Progenitor cell of endocrine pancreas (in vitro differentiated cells): Measurements from ENCODE around the gene SPINK7. TPM values are rescaled to one million over a fixed set of nuclear protein-coding genes. Genes with fewer than 3 reads are reported as not detected.

Source experiments
- DNase-seq: peaks from one replicate; pipeline ENCODE4 v3.0.0; 2021; ENCODE audit warnings: low spot score; ENCODE audit not compliant: unreplicated experiment
- H3K27ac Mint-ChIP-seq: 2 replicates; pipeline ENCODE4 v1.8.0; 2021; ENCODE audit warnings: mild to moderate bottlenecking, moderate library complexity, mixed read lengths
- H3K27me3 Mint-ChIP-seq: 2 replicates; pipeline ENCODE4 v1.8.0; 2021; ENCODE audit warnings: mixed read lengths
- H3K36me3 Mint-ChIP-seq: 2 replicates; pipeline ENCODE4 v1.8.0; 2022; ENCODE audit warnings: mixed read lengths; ENCODE audit not compliant: insufficient read depth
- H3K4me1 Mint-ChIP-seq: 2 replicates; pipeline ENCODE4 v1.8.0; 2021; ENCODE audit warnings: low read depth, mixed read lengths
- H3K4me3 Mint-ChIP-seq: 2 replicates; pipeline ENCODE4 v1.8.0; 2021; ENCODE audit warnings: low read depth, mild to moderate bottlenecking, moderate library complexity, mixed read lengths
- H3K9me3 Mint-ChIP-seq: 2 replicates; pipeline ENCODE4 v1.8.0; 2021; ENCODE audit warnings: low read depth, mixed read lengths
- CTCF ChIP-seq: fragments of 200-600 bp; sonication (generic); IDR thresholded peaks from one replicate; pipeline ENCODE4 v1.5.0; 2021; ENCODE audit warnings: antibody characterized with exemption, mild to moderate bottlenecking; ENCODE audit not compliant: unreplicated experiment
- total RNA-seq: library from RNA; stranded (reverse); gene quantifications from 2 replicates; pipeline ENCODE4 v1.2.1, GENCODE V29; 2021

The SPINK7 gene
- total RNA-seq, 1 donor from 2014 or later, result not detected

- no peak for DNase-seq
- H3K4me1 Mint-ChIP-seq, result peaks cover 6% of the 10 kb centered on the region
- no peak overlapping the region for H3K27ac Mint-ChIP-seq
- no peak overlapping the region for H3K4me3 Mint-ChIP-seq
- H3K9me3 Mint-ChIP-seq, result no peaks in the 10 kb centered on the region
- H3K36me3 Mint-ChIP-seq, result no peaks in the 10 kb centered on the region
- H3K27me3 Mint-ChIP-seq, result no peaks in the 10 kb centered on the region
- TF ChIP-seq CTCF, result no peak
Observed at GRCh38 chr5:148347706-148348105, 35.5 kb downstream of the SPINK7 start.

- Mint-ChIP-seq H3K9me3 (no peaks in the 10 kb centered on the region), H3K27ac (no peak overlapping the region), H3K36me3 (no peaks in the 10 kb centered on the region), H3K4me3 (no peak overlapping the region), H3K4me1 (peaks cover 6% of the 10 kb centered on the region), H3K27me3 (no peaks in the 10 kb centered on the region)
- DNase-seq, result no peak
- no peak for TF ChIP-seq CTCF
Observed at GRCh38 chr5:148352696-148353095, 40.5 kb downstream of the SPINK7 start.

GRCh38 chr5:148353634-148354033 lies 41.4 kb downstream of the SPINK7 start:
- no peak overlapping the region for H3K4me3 Mint-ChIP-seq
- DNase-seq, result no peak
- no peak overlapping the region for H3K27ac Mint-ChIP-seq
- H3K36me3 Mint-ChIP-seq, result no peaks in the 10 kb centered on the region
- no peaks in the 10 kb centered on the region for H3K27me3 Mint-ChIP-seq
- H3K9me3 Mint-ChIP-seq, result no peaks in the 10 kb centered on the region
- TF ChIP-seq CTCF, result no peak
- H3K4me1 Mint-ChIP-seq, result peaks cover 6% of the 10 kb centered on the region

GRCh38 chr5:148364343-148364742 lies 52.1 kb downstream of the SPINK7 start:
- no peak for TF ChIP-seq CTCF
- Mint-ChIP-seq H3K4me3 (no peak overlapping the region), H3K27me3 (no peaks in the 10 kb centered on the region)

More at GRCh38 chr5:148364343-148364742, 52.1 kb downstream of the SPINK7 start:
- Mint-ChIP-seq H3K4me1 (peaks cover 7% of the 10 kb centered on the region), H3K36me3 (peaks cover 10% of the 10 kb centered on the region), H3K27ac (no peak overlapping the region), H3K9me3 (peaks cover 14% of the 10 kb centered on the region)
- DNase-seq, result no peak

Other genes with a start within 250 kb of the SPINK7 start
- gene SPINK5, start 248.4 kb upstream of the SPINK7 start, total RNA-seq, result 19.7 and 23.8 TPM in 2 replicates
- not detected in 2 replicates for gene SPINK14, start 143.9 kb upstream of the SPINK7 start, total RNA-seq
- not detected in 2 replicates for gene SPINK6, start 109.4 kb upstream of the SPINK7 start, total RNA-seq
- gene MARCOL, start 73.9 kb upstream of the SPINK7 start, total RNA-seq, result not detected in 2 replicates
- not detected in 2 replicates for gene SPINK13, start 43.6 kb upstream of the SPINK7 start, total RNA-seq
- gene SPINK9, start 23.1 kb downstream of the SPINK7 start, total RNA-seq, result not detected in 2 replicates
- gene FBXO38, start 71.5 kb downstream of the SPINK7 start, total RNA-seq, result 65.0 and 68.1 TPM in 2 replicates